CD1c-positive myeloid dendritic cell (primary cell): ENCODE measurements around the gene MICU1.
"Not testable (repeated sequence)": the region's sequence is repeated elsewhere in the genome, so short reads cannot be mapped to it uniquely, and the experiment has no call there.

ENCODE experiments used
- DNase-seq: peaks from one replicate; pipeline ENCODE4 v3.0.0-alpha.2; 2016; ENCODE audit errors: extremely low spot score

The MICU1 gene, protein sequence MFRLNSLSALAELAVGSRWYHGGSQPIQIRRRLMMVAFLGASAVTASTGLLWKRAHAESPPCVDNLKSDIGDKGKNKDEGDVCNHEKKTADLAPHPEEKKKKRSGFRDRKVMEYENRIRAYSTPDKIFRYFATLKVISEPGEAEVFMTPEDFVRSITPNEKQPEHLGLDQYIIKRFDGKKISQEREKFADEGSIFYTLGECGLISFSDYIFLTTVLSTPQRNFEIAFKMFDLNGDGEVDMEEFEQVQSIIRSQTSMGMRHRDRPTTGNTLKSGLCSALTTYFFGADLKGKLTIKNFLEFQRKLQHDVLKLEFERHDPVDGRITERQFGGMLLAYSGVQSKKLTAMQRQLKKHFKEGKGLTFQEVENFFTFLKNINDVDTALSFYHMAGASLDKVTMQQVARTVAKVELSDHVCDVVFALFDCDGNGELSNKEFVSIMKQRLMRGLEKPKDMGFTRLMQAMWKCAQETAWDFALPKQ

DNA sequence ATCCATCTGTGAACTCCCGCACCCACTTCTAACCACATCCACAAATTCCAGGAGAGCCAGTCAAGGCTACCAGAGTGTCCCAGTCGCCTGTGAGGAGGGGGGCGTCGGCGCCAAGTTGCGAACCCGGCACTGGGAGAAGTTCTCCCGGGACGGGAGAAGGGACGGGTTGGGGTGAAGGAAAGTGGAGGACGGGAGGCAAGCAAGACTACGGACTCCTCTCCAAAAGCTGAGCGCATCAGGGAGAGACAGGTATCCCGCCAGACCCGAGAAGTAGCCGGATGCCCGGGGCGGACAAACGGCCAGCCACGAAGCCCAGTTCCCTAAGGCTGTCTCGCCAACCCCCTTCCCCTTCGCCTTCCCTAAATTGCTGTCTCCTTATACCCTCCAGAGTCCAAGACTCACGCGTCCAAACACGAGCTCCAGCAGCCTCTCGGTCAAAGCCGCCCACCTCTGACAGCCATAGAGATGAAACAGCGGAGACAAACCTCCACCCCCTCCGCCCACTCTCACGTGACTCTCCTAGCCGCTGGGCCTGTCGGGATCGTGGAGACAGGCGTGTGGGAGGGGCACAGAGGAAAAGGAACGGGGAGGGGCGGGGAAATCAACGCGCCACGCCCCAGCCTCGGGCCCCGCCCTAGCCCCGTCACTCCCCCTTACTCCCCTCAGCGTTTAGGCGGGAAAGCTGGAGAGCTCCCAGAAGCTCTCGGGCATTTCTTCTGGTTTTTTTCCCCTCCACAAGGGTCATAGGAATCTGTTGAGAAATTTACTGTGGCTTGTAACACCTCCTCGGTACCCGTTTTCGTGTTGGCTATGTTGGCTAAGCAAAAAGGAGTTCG is at the start of gene MICU1:
Gene MICU1, minus strand, starts transcription at position 472 of the 836 bp plus-strand sequence. CDS start 59,286 bp downstream, outside the sequence.
- peak; percentile 100 for DNase-seq

DNA sequence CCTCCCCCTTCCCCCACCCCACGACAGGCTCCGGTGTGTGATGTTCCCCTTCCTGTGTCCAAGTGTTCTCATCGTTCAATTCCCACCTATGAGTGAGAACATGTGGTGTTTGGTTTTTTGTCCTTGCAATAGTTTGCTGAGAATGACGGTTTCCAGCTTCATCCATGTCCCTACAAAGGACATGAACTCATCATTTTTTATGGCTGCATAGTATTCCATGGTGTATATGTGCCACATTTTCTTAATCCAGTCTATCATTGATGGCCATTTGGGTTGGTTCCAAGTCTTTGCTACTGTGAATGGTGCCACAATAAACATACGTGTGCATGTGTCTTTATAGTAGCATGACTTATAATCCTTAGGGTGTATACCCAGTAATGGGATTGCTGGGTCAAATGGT is 48.3 kb upstream of the MICU1 start:
- not testable (repeated sequence) for DNase-seq

GRCh38 chr10:72673280-72673679 is 47.4 kb upstream of the MICU1 start:
- DNase-seq, result no peak

DNA sequence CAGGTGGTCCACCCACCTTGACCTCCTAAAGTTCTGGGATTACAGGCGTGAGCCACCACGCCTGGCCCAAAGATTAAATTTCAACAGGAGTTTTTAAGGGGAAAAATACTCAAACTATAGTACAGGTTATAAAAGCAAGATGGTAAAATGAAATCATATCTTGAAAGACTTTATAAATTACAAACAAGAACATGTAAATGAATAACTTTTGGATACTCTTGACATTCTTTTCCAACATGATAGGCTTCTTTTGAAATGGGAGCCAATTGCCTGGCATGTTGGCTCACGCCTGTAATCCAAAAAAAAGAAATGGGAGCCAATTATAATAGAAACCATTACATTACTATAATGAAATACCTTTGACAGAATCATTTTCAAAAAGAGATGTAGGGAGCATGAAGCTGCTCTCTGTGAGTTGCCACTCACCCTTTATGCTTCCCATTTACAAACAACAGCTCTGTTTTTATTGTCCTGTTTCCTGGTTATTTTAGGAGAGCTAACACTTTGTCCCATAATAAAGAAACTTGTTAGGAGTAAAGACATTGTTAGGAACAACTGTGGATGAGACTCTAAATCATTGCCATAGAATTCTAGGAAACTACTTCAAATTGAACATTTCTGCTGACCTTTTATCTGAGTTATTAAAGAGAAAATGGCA is 41.5 kb upstream of the MICU1 start:
- DNase-seq, result no peak

DNA sequence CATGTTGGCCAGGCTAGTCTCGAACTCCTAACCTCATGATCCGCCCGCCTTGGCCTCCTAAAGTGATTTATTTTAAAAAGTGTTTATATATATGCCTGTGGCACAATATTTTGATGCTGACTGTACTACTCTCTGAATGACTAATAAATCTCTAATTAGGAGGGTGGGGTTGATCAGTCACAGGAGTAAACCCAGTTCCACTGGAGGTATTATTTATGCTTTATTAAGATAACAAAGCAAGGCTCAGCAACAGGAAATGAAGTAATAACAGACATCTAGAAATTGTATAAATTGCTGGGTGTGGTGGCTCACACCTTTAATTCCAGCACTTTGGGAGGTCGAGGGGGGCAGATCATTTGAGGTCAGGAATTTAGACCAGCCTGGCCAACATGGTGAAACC is 40.0 kb upstream of the MICU1 start:
- no peak for DNase-seq

DNA sequence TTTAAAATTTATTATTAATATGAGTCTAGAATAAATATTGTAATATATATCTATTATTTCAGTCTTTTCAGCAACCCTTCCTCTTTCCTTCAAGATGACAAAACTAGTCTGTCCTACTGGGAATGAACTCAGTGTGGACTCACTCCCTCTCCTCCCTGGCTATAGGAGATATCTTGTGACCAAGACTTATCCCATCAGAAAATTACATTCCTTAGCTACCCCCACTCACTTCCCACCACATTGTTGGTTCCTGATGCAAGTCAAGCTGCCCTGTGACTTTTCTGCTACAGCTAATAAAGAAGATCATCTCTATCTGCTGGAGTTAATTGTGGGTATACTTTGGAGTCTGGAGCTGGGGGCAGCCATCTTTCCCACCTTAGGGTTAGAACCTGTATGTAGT is 38.1 kb upstream of the MICU1 start:
- no peak for DNase-seq

- DNase-seq, result no peak
Measured at GRCh38 chr10:72661431-72661830, 35.6 kb upstream of the MICU1 start.

DNA sequence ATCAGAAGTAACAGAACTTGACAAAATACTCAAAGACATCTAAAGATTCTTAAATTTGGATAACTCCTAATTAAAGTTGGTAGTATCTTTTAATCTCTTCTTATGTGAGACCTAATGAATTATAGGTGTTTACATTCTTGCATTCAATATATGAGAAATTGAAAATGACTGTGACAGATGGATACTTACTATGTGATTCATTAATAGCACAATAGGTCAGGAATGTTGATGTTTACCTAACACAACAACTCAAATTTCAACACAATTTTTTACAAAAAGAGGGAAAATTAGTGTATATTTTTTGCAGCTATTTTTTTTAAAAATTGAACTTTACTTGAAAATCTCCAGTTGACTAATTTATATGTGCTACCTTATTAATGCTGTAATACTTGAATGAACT is 34.3 kb upstream of the MICU1 start:
- no peak for DNase-seq

- DNase-seq, result no peak
Measured at GRCh38 chr10:72659694-72660093, 33.8 kb upstream of the MICU1 start.

DNA sequence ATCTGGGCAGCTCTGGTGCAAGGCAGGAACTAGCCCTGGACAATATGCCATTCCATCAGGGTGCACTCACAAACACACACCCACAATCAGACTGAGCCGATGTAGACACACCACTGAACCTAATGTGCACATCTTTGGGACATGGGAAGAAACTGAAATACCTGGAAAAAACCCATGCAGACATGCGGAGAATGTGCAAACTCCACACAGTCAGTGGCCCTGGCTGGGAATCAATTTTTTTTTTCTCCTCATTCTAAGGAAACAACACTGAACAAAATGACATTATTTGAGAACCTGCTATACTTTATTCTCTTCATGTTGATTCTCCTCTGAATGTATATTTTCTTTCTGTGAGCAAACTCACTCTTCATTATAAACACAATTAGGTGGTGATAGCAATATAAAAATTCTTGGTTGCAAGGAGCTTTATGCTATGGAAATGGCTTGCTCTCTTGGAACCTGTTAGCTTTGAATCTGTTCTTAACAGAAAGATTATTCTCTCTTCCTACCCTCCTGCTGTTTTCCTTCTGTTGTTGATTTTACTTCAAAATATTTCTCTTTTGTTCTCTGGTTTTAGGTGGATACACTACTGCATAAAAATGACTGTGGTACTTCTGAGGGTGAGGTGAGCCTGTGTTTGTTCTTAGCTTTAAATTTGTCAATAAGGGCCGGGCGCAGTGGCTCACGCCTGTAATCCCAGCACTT is 33.0 kb upstream of the MICU1 start:
- DNase-seq, result no peak

DNA sequence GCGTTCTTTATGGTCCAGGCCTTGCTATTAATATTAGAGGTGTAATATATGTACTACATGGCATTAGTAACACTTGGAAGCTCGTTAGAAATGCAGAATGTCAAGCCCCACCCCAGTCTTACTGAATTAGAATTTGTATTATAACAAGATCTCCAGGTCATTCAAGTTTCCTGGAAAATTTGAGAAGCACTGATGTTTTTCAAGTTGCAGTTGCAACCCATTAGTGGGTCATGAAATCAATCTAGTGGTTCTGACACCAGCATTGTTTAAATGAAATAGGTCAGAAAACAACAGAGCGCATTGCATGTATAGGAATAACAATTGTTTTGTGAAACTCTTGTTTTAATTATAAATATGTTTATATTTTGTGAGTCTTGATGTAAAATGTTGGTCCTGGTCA is 28.8 kb upstream of the MICU1 start:
- DNase-seq, result no peak

- no peak for DNase-seq
Measured at GRCh38 chr10:72653383-72654096, 27.7 kb upstream of the MICU1 start.

DNA sequence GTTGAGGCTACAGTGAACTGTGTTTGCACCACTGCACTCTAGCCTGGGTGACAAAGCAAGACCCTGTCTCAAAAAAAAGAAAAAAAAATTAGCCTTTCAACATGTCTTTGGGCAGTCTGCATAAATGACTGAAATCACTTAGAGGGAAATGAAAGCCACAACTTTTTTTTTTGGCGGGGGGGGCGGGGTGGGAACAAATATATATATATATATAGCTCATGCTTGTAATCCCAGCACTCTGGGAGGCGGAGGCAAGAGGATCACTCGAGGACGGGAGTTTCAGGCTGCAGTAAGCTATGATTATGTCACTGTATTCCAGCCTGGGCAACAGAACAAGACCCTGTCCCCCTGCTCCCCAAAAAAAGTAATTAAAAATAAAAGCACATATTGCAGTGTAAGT is 23.4 kb upstream of the MICU1 start:
- peak; percentile 74 for DNase-seq

- DNase-seq, result peak; percentile 55
Measured at GRCh38 chr10:72648301-72648700, 22.4 kb upstream of the MICU1 start.

DNA sequence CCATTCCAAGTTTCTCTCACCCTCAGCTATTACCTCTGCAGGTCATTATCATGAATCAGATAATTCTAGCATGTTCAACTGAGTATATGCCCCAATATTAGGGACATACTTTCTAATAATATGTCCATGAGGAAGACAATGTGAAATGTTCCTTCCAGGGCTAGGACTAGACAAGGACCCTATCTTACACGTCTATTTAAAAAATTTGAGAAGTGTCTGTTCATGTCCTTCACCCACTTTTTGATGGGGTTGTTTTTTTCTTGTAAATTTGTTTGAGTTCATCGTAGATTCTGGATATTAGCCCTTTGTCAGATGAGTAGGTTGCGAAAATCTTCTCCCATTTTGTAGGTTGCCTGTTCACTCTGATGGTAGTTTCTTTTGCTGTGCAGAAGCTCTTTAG is 21.1 kb upstream of the MICU1 start:
- not testable (repeated sequence) for DNase-seq

- no peak for DNase-seq
Measured at GRCh38 chr10:72645263-72645858, 19.5 kb upstream of the MICU1 start.

- no peak for DNase-seq
Measured at GRCh38 chr10:72642318-72642717, 16.4 kb upstream of the MICU1 start.

DNA sequence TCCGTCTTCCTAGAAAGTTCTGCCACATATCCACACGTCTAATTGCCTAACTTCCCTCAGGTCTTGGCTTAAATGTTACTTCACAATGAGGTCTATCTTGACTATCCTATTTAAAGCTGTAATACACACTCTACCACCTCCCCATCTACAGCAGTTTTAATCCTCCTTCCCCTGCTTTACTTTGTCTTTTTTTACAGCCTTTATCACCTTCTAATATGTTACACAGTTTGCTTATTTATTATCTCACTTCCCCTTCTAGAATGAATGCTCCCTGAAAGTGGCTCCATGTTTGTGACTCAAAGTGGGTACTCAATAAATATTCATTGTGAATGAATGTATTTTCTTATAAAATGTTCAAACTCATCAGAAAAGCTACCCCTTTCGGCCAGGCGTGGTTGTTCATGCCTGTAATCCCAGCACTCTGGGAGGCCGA is 13.6 kb upstream of the MICU1 start:
- peak; percentile 38 for DNase-seq

- no peak for DNase-seq
Measured at GRCh38 chr10:72638586-72639440, 12.9 kb upstream of the MICU1 start.
